Activated B cell treated with CpG ODN at 0.5 μM for 24 hours (primary cell): ENCODE measurements around the gene ADORA3. TPM values are rescaled to one million over a fixed set of nuclear protein-coding genes. Genes with fewer than 3 reads are reported as not detected.

Experiments
- ATAC-seq: fragments of 200-7000 bp; cut with Tn5 transposase; one replicate; pipeline ENCODE4 v1.10.0; 2021; ENCODE audit warnings: low read depth, mild to moderate bottlenecking, moderate library complexity
- CTCF ChIA-PET: fragments of 350-600 bp; sonication (Branson Sonifier 250); formaldehyde crosslinking; loops from one replicate; lab custom pipeline; 2021; ENCODE audit warnings: antibody characterized with exemption; lab: Charles Lee
- POLR2A ChIA-PET: fragments of 350-600 bp; sonication (Branson Sonifier 250); formaldehyde crosslinking; loops from one replicate; lab custom pipeline; 2021; ENCODE audit warnings: antibody characterized with exemption; lab: Charles Lee
- DNase-seq: peaks from one replicate; pipeline ENCODE4 v3.0.0; 2022
- H3K27ac Mint-ChIP-seq: one replicate; pipeline ENCODE4 v1.8.0; 2020; ENCODE audit warnings: mixed read lengths
- H3K27me3 Mint-ChIP-seq: one replicate; pipeline ENCODE4 v1.8.0; 2021; ENCODE audit warnings: mixed read lengths
- H3K36me3 Mint-ChIP-seq: one replicate; pipeline ENCODE4 v1.8.0; 2021; ENCODE audit warnings: low read depth, mixed read lengths
- H3K4me1 Mint-ChIP-seq: one replicate; pipeline ENCODE4 v1.8.0; 2021; ENCODE audit warnings: mixed read lengths
- H3K4me3 Mint-ChIP-seq: one replicate; pipeline ENCODE4 v1.8.0; 2020; ENCODE audit warnings: mild to moderate bottlenecking, mixed read lengths
- H3K9me3 Mint-ChIP-seq: one replicate; pipeline ENCODE4 v1.8.0; 2020; ENCODE audit warnings: mixed read lengths
- intact Hi-C: fragments of 100-400 bp; cut with micrococcal nuclease; formaldehyde crosslinking; loops from one replicate; pipeline ENCODE4 v1.15.1; 2024
- total RNA-seq: library from RNA; stranded (reverse); gene quantifications from 2 replicates; pipeline ENCODE4 v1.2.3, GENCODE V29; 2022
- TF ChIP-seq, protein P1 (sequence below): fragments of 200-600 bp; IDR thresholded peaks from one replicate; pipeline ENCODE4 v1.8.0; 2022; ENCODE audit warnings: antibody characterized with exemption, mild to moderate bottlenecking

Gene ADORA3
- total RNA-seq, 1 donor from 2014 or later, result not detected

- Mint-ChIP-seq H3K36me3 (peaks cover 12% of the 10 kb centered on the region), H3K27me3 (no peaks in the 10 kb centered on the region), H3K9me3 (no peaks in the 10 kb centered on the region), H3K27ac (no peak overlapping the region), H3K4me1 (peaks cover 25% of the 10 kb centered on the region), H3K4me3 (no peak overlapping the region)
- no peak for DNase-seq
- POLR2A ChIA-PET, result interaction anchor here (0.9 to 15.3 kb wide), 6 partner anchors 21 to 331 kb away, joined by 3 to 234 read pairs (median 6); partner anchors contain the start of genes ADORA3, ATP5PB, CEPT1 and DDX20
- intact Hi-C loops, result loop anchor here (10.0 kb wide), 2 partner anchors 596 to 1144 kb away; partner anchors contain the start of genes CAPZA1, CD53 and ST7L
- CTCF ChIA-PET, result interaction anchor here (1.0 to 2.4 kb wide), 2 partner anchors 22 to 38 kb away, joined by 3 to 17 read pairs; partner anchors contain the start of genes ATP5PB and WDR77
- no peak for ATAC-seq
- TF ChIP-seq, protein P1, sequence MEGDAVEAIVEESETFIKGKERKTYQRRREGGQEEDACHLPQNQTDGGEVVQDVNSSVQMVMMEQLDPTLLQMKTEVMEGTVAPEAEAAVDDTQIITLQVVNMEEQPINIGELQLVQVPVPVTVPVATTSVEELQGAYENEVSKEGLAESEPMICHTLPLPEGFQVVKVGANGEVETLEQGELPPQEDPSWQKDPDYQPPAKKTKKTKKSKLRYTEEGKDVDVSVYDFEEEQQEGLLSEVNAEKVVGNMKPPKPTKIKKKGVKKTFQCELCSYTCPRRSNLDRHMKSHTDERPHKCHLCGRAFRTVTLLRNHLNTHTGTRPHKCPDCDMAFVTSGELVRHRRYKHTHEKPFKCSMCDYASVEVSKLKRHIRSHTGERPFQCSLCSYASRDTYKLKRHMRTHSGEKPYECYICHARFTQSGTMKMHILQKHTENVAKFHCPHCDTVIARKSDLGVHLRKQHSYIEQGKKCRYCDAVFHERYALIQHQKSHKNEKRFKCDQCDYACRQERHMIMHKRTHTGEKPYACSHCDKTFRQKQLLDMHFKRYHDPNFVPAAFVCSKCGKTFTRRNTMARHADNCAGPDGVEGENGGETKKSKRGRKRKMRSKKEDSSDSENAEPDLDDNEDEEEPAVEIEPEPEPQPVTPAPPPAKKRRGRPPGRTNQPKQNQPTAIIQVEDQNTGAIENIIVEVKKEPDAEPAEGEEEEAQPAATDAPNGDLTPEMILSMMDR, result no peak
Observed at GRCh38 chr1:111470596-111470995, 32.8 kb downstream of the ADORA3 start.

- CTCF ChIA-PET, result interaction anchor here (1.5 to 1.6 kb wide), 2 partner anchors 12 to 38 kb away, joined by 6 to 7 read pairs; no protein-coding TSS in a partner anchor
- no peaks in the 10 kb centered on the region for H3K9me3 Mint-ChIP-seq
- POLR2A ChIA-PET, result interaction anchor here (1.4 kb wide), 1 partner anchor 21 kb away, joined by 5 read pairs; the partner anchor contains the start of gene WDR77
- H3K4me1 Mint-ChIP-seq, result peaks cover 14% of the 10 kb centered on the region
- H3K4me3 Mint-ChIP-seq, result no peak overlapping the region
- H3K36me3 Mint-ChIP-seq, result peaks cover 13% of the 10 kb centered on the region
- TF ChIP-seq, protein P1, result no peak
- DNase-seq (no peak), ATAC-seq (no peak)
- H3K27ac Mint-ChIP-seq, result no peak overlapping the region
- H3K27me3 Mint-ChIP-seq, result no peaks in the 10 kb centered on the region
- intact Hi-C loops, result no loop called here
Observed at GRCh38 chr1:111469539-111469938, 33.9 kb downstream of the ADORA3 start.

DNA sequence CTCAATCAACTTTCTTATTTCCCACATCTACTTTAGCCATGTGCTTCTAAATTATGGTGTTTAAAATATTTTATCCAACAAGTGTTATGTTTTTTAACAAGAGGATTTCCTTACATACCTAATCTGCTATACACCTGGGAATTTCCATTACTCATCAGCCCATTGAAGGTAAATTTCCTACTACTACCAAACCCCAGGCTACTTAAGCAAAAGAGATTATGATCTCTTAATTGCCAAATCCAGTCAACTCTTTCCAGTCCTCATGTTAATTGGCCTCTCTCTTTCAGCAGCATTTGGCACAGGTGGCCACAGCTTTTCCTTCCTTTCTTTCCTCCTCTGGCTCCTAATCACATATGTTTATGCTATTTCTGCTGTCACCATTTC is 34.7 kb downstream of the ADORA3 start:
- H3K4me3 Mint-ChIP-seq, result no peak overlapping the region
- ATAC-seq (no peak), DNase-seq (no peak)
- H3K4me1 Mint-ChIP-seq, result peaks cover 7% of the 10 kb centered on the region
- TF ChIP-seq, protein P1, result no peak
- intact Hi-C loops, result no loop called here
- no peaks in the 10 kb centered on the region for H3K9me3 Mint-ChIP-seq
- peaks cover 17% of the 10 kb centered on the region for H3K36me3 Mint-ChIP-seq
- no peaks in the 10 kb centered on the region for H3K27me3 Mint-ChIP-seq
- POLR2A ChIA-PET, result interaction anchor here (1.4 to 2.7 kb wide), 2 partner anchors 8 to 20 kb away, joined by 5 to 9 read pairs; partner anchors contain the start of gene WDR77
- no peak overlapping the region for H3K27ac Mint-ChIP-seq
- CTCF ChIA-PET, result interaction anchor here (1.5 to 2.0 kb wide), 3 partner anchors 9 to 39 kb away, joined by 4 to 7 read pairs (median 6); no protein-coding TSS in a partner anchor

DNA sequence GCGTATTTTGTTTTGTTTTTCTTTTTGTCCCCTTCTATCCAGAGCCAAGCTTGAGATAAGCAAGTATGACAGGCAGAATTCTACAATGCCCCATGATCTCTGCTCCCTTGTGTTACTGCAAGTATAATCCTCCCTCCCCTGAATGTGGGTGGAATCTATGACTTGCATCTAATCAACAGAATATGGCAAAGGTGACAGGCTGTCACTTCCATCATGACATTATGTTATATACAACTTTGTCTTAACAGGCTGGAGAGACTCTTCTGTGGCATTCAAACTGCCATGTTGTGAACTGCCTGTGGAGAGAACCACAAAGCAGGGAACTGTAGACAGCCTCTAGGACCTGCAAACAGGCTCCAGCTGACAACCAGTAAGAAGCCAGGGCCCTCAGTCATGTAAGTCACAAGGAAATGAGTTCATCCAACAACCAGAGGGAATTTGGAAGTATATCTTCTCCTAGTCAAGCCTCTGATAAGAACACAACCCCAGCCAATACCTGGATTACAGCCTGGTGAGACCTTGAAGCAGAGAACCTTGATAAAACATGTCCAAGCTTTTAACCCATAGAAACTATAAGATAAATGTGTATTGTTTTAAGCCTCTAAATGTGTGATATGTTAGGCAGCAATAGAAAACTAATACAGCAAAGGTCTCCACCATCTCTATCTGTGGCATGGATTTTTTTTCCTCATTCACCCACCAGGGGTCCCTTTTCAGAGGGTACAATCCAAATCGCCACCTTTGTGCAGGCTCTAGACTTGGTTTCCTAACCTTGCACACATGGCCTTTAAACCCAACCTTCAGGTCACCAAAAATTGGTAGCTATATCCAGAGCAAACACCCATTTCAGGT is 35.3 kb downstream of the ADORA3 start:
- peaks cover under 1% of the 10 kb centered on the region for H3K4me1 Mint-ChIP-seq
- no peak for ATAC-seq
- H3K9me3 Mint-ChIP-seq, result no peaks in the 10 kb centered on the region
- no peak overlapping the region for H3K4me3 Mint-ChIP-seq
- TF ChIP-seq, protein P1, result no peak
- peaks cover 21% of the 10 kb centered on the region for H3K36me3 Mint-ChIP-seq
- DNase-seq, result no peak
- CTCF ChIA-PET, result interaction anchor here (1.5 to 2.0 kb wide), 3 partner anchors 9 to 40 kb away, joined by 4 to 7 read pairs (median 6); no protein-coding TSS in a partner anchor
- intact Hi-C loops, result no loop called here
- POLR2A ChIA-PET, result interaction anchor here (1.4 to 2.7 kb wide), 2 partner anchors 8 to 19 kb away, joined by 5 to 9 read pairs; partner anchors contain the start of gene WDR77
- H3K27ac Mint-ChIP-seq, result no peak overlapping the region
- H3K27me3 Mint-ChIP-seq, result no peaks in the 10 kb centered on the region
